HEK293T (cell line): ENCODE data around the gene MARS1.

Experiments used
- BHLHE40 ChIP-seq: fragments of 450-650 bp; IDR thresholded peaks from 2 replicates; pipeline ENCODE4 v1.6.1; 2016; ENCODE audit warnings: mild to moderate bottlenecking, moderate library complexity, borderline replicate concordance
- FOXA1 ChIP-seq: fragments of 450-650 bp; IDR thresholded peaks from 2 replicates; pipeline ENCODE4 v1.6.1; 2016; ENCODE audit warnings: mild to moderate bottlenecking
- FOXK2 ChIP-seq: fragments of 450-650 bp; IDR thresholded peaks from 2 replicates; pipeline ENCODE4 v1.6.1; 2016; ENCODE audit warnings: mild to moderate bottlenecking
- NFRKB ChIP-seq: fragments of 450-650 bp; IDR thresholded peaks from 2 replicates; pipeline ENCODE4 v1.6.1; 2016; ENCODE audit warnings: mild to moderate bottlenecking, moderate library complexity
- SP1 ChIP-seq: fragments of 450-650 bp; IDR thresholded peaks from 2 replicates; pipeline ENCODE4 v1.6.1; 2017
- SUZ12 ChIP-seq: fragments of 450-650 bp; IDR thresholded peaks from 2 replicates; pipeline ENCODE4 v1.6.1; 2016; ENCODE audit warnings: mild to moderate bottlenecking
- TARDBP ChIP-seq: fragments of 450-650 bp; IDR thresholded peaks from 2 replicates; pipeline ENCODE4 v1.6.1; 2016

DNA sequence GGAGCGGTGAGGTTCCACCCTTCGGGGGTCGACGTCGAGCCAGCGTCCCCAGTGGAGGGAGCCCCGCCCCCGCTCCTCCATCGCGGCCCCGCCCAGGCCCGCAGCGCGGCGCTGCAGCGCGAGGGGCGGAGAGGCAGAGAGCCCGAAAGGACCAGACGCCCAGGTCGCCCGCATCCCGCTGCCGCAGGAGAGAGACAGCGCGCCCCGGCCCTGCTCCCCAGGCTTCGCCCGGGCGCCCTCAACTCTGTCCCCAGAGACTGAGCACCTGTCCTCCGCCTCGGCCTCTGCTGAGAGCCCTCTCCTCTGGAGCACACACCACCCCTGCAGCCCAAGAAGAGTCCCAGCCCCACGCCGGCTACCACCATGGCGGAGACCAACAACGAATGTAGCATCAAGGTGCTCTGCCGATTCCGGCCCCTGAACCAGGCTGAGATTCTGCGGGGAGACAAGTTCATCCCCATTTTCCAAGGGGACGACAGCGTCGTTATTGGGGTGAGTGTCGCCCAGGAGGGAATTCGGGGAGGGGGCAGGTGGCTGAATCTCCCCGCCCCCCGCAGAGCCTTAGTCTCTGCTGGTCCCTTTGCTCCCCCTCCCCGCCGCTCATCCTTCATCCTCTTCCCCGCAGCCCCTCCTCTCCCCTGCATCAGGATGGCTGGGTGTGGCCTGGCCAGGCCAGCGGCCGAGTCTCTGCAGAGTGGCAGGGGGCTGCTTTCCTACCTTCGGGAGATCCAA lies 62.2 kb downstream of the MARS1 start, which contains the start of gene KIF5A:
- no peak for TF ChIP-seq TARDBP
- no peak for TF ChIP-seq BHLHE40
- no peak for TF ChIP-seq NFRKB
- TF ChIP-seq SUZ12, result no peak
- TF ChIP-seq SP1, result no peak
- TF ChIP-seq FOXA1, result no peak
- no peak for TF ChIP-seq FOXK2
